ENCODE data around the gene ARHGAP27.

Gene ARHGAP27

GRCh38 chr17:45385331-45385997 lies 47.2 kb downstream of the ARHGAP27 start:
- peak; percentile 99 for DNase-seq

- DNase-seq = no peak
Measured at GRCh38 chr17:45384789-45385262, 47.8 kb downstream of the ARHGAP27 start.

GRCh38 chr17:45384047-45384788 lies 48.5 kb downstream of the ARHGAP27 start:
- no peak for DNase-seq

GRCh38 chr17:45383003-45383402 lies 49.7 kb downstream of the ARHGAP27 start:
- no peak for DNase-seq

- DNase-seq = no peak
Measured at GRCh38 chr17:45382226-45382625, 50.4 kb downstream of the ARHGAP27 start.

- DNase-seq = no peak
Measured at GRCh38 chr17:45380991-45381390, 51.7 kb downstream of the ARHGAP27 start.

- no peak for DNase-seq
Measured at GRCh38 chr17:45380046-45380765, 52.5 kb downstream of the ARHGAP27 start.

- no peak for DNase-seq
Measured at GRCh38 chr17:45377401-45377800, 55.3 kb downstream of the ARHGAP27 start.

GRCh38 chr17:45376171-45377005 lies 56.3 kb downstream of the ARHGAP27 start:
- no peak for DNase-seq

- DNase-seq = no peak
Measured at GRCh38 chr17:45374501-45374900, 58.2 kb downstream of the ARHGAP27 start.

GRCh38 chr17:45372325-45372869 lies 60.3 kb downstream of the ARHGAP27 start:
- DNase-seq = peak; percentile 48

GRCh38 chr17:45371414-45372324 lies 61.0 kb downstream of the ARHGAP27 start:
- DNase-seq = peak; percentile 82

- DNase-seq = peak; percentile 35
Measured at GRCh38 chr17:45370949-45371413, 61.7 kb downstream of the ARHGAP27 start.

GRCh38 chr17:45369421-45369820 lies 63.2 kb downstream of the ARHGAP27 start:
- DNase-seq = no peak

- no peak for DNase-seq
Measured at GRCh38 chr17:45368651-45369050, 64.0 kb downstream of the ARHGAP27 start.

- peak; percentile 37 for DNase-seq
Measured at GRCh38 chr17:45367216-45367615, 65.5 kb downstream of the ARHGAP27 start.

GRCh38 chr17:45366691-45367090 lies 66.0 kb downstream of the ARHGAP27 start:
- peak; percentile 32 for DNase-seq

- peak; percentile 32 for DNase-seq
Measured at GRCh38 chr17:45366049-45366448, 66.6 kb downstream of the ARHGAP27 start.

- DNase-seq = peak; percentile 44
Measured at GRCh38 chr17:45364531-45365390, 67.9 kb downstream of the ARHGAP27 start.

- peak; percentile 40 for DNase-seq
Measured at GRCh38 chr17:45363498-45363897, 69.2 kb downstream of the ARHGAP27 start.

All from activated CD8-positive, alpha-beta memory T cell treated with anti-CD3 and anti-CD28 coated beads, Interleukin-2, amount 50 U/mL, for 48 hours (primary cell).